Measurements from ENCODE around the gene SLC18A2. TPM values are rescaled to one million over a fixed set of nuclear protein-coding genes. Genes with fewer than 3 reads are reported as not detected.

Gene SLC18A2
- total RNA-seq, 1 experiment from 2014 or later: not detected

GRCh38 chr10:117311261-117311660 is 70.3 kb downstream of the SLC18A2 start:
- DNase-seq (ENCODE audit: low read depth): peak; percentile 2

- DNase-seq (ENCODE audit: low read depth): peak; percentile 16
Observed at GRCh38 chr10:117312430-117312829, 71.5 kb downstream of the SLC18A2 start.

GRCh38 chr10:117313641-117314040 is 72.7 kb downstream of the SLC18A2 start:
- DNase-seq (ENCODE audit: low read depth): no peak

- no peak for DNase-seq (ENCODE audit: low read depth)
Observed at GRCh38 chr10:117316701-117317100, 75.8 kb downstream of the SLC18A2 start.

DNA sequence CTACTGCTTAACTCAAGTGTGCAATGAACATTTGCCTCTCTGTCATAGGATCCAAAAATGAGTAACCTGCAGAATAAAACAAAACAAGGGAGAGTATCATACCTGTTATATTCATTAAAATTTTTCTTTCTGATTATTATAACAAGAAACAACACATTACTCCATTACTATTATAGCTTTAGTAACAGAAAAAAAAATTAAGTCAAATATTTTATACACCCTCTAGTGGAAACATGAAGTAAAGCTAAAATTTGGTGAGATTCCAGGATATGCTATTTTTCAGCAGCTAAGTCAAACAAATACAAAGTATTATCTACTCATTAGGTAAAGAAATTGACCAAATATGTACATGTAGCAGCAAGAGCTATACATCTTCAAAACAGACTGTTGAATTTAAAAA is 78.0 kb downstream of the SLC18A2 start:
- peak; percentile 6 for DNase-seq (ENCODE audit: low read depth)

DNA sequence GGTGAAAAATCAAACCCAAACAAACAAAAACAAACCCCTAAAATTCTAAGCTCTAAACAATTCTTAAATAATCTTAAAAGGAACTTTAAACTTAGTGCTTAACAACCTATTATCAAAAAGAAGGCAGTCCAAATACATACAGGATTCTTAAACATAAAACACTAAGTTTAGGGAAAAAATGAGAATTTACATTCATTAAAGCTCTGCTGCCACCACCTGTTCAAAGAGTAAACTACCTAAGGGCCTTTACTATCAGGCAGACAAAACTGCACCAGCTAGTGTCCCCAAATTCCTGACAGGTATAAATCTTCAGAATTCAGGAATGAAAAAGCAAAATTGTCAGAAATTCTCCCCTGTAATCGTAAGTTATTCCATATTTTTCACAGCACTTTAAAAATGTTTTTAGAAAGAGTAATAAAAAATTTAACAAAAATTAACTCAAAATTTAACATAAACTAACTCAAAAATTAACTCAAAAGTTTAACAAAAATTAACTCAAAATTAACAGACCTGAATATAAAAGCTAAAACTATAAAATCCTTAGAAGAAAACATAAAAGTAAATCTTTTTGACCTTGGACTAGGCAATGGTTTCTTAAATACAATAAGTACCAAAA is 79.2 kb downstream of the SLC18A2 start:
- peak; percentile 24 for DNase-seq (ENCODE audit: low read depth)

DNA sequence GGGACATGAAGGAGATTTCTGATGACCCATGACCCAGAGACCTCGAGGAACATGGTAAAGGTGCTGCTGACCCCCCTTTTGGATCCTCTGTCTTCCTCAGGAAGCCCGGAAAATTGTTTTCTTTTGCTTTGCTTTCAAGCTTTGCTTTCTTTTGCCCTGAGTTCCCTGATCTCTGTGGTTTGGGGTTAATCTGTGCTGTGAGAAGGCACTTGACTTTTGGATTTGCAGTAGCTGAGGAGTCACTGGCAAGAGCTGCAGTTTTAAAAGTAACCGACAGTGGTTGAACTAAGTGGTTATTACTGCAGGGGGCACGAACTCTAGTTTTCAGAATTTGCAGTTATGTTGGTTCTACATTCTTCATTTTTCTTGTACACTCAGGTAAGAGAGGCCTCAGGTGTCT is 81.3 kb downstream of the SLC18A2 start:
- DNase-seq (ENCODE audit: low read depth): peak; percentile 26

DNA sequence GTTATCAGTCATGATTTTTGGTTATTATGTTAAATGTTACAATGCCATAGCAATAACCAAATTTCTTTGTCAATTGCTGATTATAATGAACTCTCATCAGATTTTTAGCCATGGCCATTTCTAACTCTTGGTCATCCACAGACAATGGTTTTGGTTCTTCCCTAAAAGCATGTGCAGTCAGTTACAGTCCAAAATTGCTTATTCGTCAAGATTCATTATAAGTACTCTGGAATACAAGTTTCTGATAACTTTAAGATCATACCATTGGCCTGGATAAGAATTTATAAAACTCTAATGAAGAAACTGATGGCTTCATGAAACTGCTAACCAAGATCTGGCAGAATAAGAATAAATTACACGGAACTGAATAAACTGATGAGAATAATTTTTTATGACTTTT is 83.5 kb downstream of the SLC18A2 start:
- no peak for DNase-seq (ENCODE audit: low read depth)

GRCh38 chr10:117327262-117327661 is 86.3 kb downstream of the SLC18A2 start:
- no peak for DNase-seq (ENCODE audit: low read depth)

Other genes starting within 250 kb of the SLC18A2 start
- 3.8 and 9.0 TPM in 2 replicates for gene SHTN1, start 235.9 kb upstream of the SLC18A2 start, total RNA-seq (2014; rRNA removed; shearing (Covaris generic))
- gene VAX1, start 102.8 kb upstream of the SLC18A2 start, total RNA-seq (2014; rRNA removed; shearing (Covaris generic)): not detected in 2 replicates
- gene KCNK18, start 43.6 kb upstream of the SLC18A2 start, total RNA-seq (2014; rRNA removed; shearing (Covaris generic)): not detected in 2 replicates
- 12.8 and 15.9 TPM in 2 replicates for gene PDZD8, start 134.3 kb downstream of the SLC18A2 start, total RNA-seq (2014; rRNA removed; shearing (Covaris generic))

Data from M059J (cell line).